ENCODE measurements around the gene CDH22. TPM values are rescaled to one million over a fixed set of nuclear protein-coding genes. Genes with fewer than 3 reads are reported as not detected.

CDH22 gene
- total and polyA plus RNA-seq, 10 of the 15 experiments (the other 5 are each of a cell fraction or from before 2014, with no cell fraction given): not detected

DNA sequence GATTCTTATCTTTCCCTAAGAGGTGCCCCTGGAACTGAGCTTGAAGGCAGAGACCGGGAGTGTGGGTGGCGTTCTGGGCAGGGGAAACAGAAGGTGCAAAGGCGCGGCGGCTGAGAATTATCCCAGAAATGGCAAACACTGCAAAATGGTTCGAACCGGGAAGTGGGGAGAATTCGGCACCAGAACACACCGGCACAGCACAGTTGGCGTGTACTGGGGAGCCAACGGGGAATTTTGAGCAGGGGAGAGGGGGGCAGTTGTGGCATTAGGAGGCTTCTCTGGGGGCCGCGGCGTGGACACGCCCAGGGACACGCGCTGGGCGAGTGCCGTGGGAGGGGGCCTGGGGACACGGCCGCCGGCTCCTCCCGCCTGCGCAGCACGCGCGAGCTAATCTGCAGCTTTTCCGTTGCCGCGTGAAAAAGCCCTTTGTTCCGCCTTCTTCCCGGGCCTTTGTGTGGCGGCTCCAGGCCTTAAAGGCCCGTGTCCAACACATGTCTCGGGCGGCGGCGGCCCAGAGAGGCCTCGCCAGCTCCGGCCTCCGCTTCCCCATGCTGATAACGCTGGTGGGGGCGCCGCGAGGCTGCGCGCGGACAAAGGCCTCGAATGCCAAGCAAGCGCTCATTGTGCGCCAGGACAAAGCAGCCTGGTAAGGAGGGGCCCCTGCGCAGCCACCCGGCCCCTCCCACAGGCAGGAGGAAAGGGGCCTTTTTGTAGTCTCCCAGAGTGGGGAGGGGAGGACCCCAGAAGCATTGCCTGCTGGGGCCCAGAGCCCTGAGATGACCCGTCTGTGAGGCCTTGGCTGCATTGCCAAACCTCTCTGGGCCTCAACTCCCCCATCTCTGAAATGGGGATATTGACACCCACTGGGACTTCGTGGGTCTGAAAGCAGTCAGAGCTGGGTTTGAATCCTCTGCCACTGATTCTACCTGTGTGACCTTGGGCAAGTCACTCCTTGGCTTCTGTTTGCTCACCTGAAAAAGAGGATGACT, 107.4 kb downstream of the CDH22 start:
- Histone ChIP-seq H3K27ac (ENCODE audit: control insufficient read depth, insufficient read depth) (no peak overlapping the region), H3K79me2 (ENCODE audit: control insufficient read depth, insufficient read depth, low read length) (no peaks in the 10 kb centered on the region), H3K4me1 (ENCODE audit: control insufficient read depth, insufficient read depth, low read length) (peaks cover 3% of the 10 kb centered on the region), H2AFZ (ENCODE audit: control insufficient read depth, low read depth, low read length) (no peak overlapping the region), H3K4me3 (no peak overlapping the region), H4K20me1 (ENCODE audit: control insufficient read depth, insufficient read depth) (no peaks in the 10 kb centered on the region), H3K4me2 (ENCODE audit: control insufficient read depth, insufficient read depth) (no peak overlapping the region), H3K36me3 (ENCODE audit: control insufficient read depth in 2 of 2, insufficient read depth in 2 of 2, low read length in 1 of 2) (no peaks in the 10 kb centered on the region), H3K9me3 (replicated peaks; ENCODE audit: control insufficient read depth, insufficient read depth, low read length) (no peaks in the 10 kb centered on the region), H3K27me3 (replicated peaks in 1 of 2; ENCODE audit: control insufficient read depth in 2 of 2, insufficient read depth in 2 of 2, low read length in 1 of 2) (peaks cover 0 to 3% of the 10 kb centered on the region in 2 experiments), H3K9ac (ENCODE audit: control insufficient read depth, insufficient read depth, low read length) (no peak overlapping the region)
- ChIA-PET SMC1A (ENCODE audit: uncharacterized antibody, unreplicated experiment) (no interaction called here), RAD21 (ENCODE audit: unreplicated experiment) (no interaction called here), POLR2A (interaction anchor here (0.6 kb wide), 1 partner anchor 533 kb away, joined by 3 read pairs; no protein-coding TSS in a partner anchor), CTCF (no interaction called here)
- DNase-seq (ENCODE audit: low read depth, low spot score) (no peak), FAIRE-seq (no peak), ATAC-seq (no peak)
- in situ Hi-C loops (cut with MboI): no loop called here
- WGBS (ENCODE audit: insufficient coverage, insufficient replicate concordance, low lambda C conversion rate, missing lambda C conversion rate): 76% methylated on average over 54 of the region's 55 CpGs
- no TSS peak for BruUV-seq (replicated peaks)
- intact Hi-C loops (cut with micrococcal nuclease; ENCODE audit: unreplicated experiment): no loop called here
- TF ChIP-seq HDAC6 (IDR thresholded peaks at IDR 0.05; ENCODE audit: unreplicated experiment) (no peak), MYB (IDR thresholded peaks at IDR 0.05; ENCODE audit: borderline replicate concordance, low read depth, low read length) (no peak), CHD2 (IDR thresholded peaks at IDR 0.05; ENCODE audit: borderline replicate concordance, low read depth, low read length) (no peak), MEF2A (IDR thresholded peaks at IDR 0.05; ENCODE audit: insufficient read depth, low read depth, low read length) (no peak), MTA2 (IDR thresholded peaks at IDR 0.05; ENCODE audit: low read depth) (no peak), DPF2 (IDR thresholded peaks at IDR 0.05) (no peak), TARDBP (IDR thresholded peaks at IDR 0.05; ENCODE audit: borderline replicate concordance) (no peak), ZZZ3 (IDR thresholded peaks at IDR 0.05; ENCODE audit: control insufficient read depth, insufficient read length, low read depth) (no peak), NR2C1 (IDR thresholded peaks at IDR 0.05) (no peak), ASH2L (IDR thresholded peaks at IDR 0.05; ENCODE audit: borderline replicate concordance, low read depth) (no peak), FOXM1 (IDR thresholded peaks at IDR 0.05; ENCODE audit: low read depth, low read length) (no peak), MXI1 (IDR thresholded peaks at IDR 0.05; ENCODE audit: low read depth, low read length) (no peak), MYC (IDR thresholded peaks at IDR 0.05; ENCODE audit: insufficient read depth, insufficient read length, insufficient replicate concordance, low read length, severe bottlenecking) (no peak), SUZ12 (IDR thresholded peaks at IDR 0.05; ENCODE audit: unreplicated experiment) (no peak)
- TF ChIP-seq, protein P1, sequence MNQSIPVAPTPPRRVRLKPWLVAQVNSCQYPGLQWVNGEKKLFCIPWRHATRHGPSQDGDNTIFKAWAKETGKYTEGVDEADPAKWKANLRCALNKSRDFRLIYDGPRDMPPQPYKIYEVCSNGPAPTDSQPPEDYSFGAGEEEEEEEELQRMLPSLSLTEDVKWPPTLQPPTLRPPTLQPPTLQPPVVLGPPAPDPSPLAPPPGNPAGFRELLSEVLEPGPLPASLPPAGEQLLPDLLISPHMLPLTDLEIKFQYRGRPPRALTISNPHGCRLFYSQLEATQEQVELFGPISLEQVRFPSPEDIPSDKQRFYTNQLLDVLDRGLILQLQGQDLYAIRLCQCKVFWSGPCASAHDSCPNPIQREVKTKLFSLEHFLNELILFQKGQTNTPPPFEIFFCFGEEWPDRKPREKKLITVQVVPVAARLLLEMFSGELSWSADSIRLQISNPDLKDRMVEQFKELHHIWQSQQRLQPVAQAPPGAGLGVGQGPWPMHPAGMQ (IDR thresholded peaks at IDR 0.05; ENCODE audit: borderline replicate concordance): no peak
- TF ChIP-seq, protein P2, sequence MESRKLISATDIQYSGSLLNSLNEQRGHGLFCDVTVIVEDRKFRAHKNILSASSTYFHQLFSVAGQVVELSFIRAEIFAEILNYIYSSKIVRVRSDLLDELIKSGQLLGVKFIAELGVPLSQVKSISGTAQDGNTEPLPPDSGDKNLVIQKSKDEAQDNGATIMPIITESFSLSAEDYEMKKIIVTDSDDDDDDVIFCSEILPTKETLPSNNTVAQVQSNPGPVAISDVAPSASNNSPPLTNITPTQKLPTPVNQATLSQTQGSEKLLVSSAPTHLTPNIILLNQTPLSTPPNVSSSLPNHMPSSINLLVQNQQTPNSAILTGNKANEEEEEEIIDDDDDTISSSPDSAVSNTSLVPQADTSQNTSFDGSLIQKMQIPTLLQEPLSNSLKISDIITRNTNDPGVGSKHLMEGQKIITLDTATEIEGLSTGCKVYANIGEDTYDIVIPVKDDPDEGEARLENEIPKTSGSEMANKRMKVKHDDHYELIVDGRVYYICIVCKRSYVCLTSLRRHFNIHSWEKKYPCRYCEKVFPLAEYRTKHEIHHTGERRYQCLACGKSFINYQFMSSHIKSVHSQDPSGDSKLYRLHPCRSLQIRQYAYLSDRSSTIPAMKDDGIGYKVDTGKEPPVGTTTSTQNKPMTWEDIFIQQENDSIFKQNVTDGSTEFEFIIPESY (IDR thresholded peaks at IDR 0.05): no peak
- TF ChIP-seq, protein P3, sequence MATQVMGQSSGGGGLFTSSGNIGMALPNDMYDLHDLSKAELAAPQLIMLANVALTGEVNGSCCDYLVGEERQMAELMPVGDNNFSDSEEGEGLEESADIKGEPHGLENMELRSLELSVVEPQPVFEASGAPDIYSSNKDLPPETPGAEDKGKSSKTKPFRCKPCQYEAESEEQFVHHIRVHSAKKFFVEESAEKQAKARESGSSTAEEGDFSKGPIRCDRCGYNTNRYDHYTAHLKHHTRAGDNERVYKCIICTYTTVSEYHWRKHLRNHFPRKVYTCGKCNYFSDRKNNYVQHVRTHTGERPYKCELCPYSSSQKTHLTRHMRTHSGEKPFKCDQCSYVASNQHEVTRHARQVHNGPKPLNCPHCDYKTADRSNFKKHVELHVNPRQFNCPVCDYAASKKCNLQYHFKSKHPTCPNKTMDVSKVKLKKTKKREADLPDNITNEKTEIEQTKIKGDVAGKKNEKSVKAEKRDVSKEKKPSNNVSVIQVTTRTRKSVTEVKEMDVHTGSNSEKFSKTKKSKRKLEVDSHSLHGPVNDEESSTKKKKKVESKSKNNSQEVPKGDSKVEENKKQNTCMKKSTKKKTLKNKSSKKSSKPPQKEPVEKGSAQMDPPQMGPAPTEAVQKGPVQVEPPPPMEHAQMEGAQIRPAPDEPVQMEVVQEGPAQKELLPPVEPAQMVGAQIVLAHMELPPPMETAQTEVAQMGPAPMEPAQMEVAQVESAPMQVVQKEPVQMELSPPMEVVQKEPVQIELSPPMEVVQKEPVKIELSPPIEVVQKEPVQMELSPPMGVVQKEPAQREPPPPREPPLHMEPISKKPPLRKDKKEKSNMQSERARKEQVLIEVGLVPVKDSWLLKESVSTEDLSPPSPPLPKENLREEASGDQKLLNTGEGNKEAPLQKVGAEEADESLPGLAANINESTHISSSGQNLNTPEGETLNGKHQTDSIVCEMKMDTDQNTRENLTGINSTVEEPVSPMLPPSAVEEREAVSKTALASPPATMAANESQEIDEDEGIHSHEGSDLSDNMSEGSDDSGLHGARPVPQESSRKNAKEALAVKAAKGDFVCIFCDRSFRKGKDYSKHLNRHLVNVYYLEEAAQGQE (IDR thresholded peaks at IDR 0.05; ENCODE audit: low read depth, low read length): no peak

Measured in GM12878 (cell line).